BLaER1 treated with 17β-estradiol and CSF1 and Interleukin-3, amounts not matched to agents 10 nM and 100 nM (cell line): Measurements from ENCODE around the gene BMP6.

Source experiments
- H3K27ac ChIP-seq, 11 experiments: shearing (Covaris generic); formaldehyde crosslinking; 2 replicates each; pipeline ENCODE4 v1.8.1; 2022
- H3K27me3 ChIP-seq, 11 experiments: shearing (Covaris generic); formaldehyde crosslinking; 2 replicates each; pipeline ENCODE4 v1.8.1; 2022
- H3K36me3 ChIP-seq, 11 experiments: shearing (Covaris generic); formaldehyde crosslinking; 2 replicates each; pipeline ENCODE4 v1.8.1; 2022
- H3K4me1 ChIP-seq, 10 experiments: shearing (Covaris generic); formaldehyde crosslinking; 2 replicates each; pipeline ENCODE4 v1.8.1; 2022
- H3K4me2 ChIP-seq, 11 experiments: shearing (Covaris generic); formaldehyde crosslinking; 2 replicates each; pipeline ENCODE4 v1.8.1; 2022
- H3K4me3 ChIP-seq, 10 experiments: shearing (Covaris generic); formaldehyde crosslinking; 2 replicates each; pipeline ENCODE4 v1.8.1; 2022
- H3K9ac ChIP-seq, 11 experiments: shearing (Covaris generic); formaldehyde crosslinking; 2 replicates each; pipeline ENCODE4 v1.8.1; 2022
- H3K9me3 ChIP-seq, 11 experiments: shearing (Covaris generic); formaldehyde crosslinking; replicated peaks in 1 of 11; 2 replicates each; pipeline ENCODE4 v1.8.1; 2022
- H4K20me1 ChIP-seq, 11 experiments: shearing (Covaris generic); formaldehyde crosslinking; 2 replicates each; pipeline ENCODE4 v1.8.1; 2022
- Cebpa-rat ChIP-seq, 11 experiments: shearing (Covaris generic); IDR thresholded peaks; 2 replicates each; pipeline ENCODE4 v1.8.1; 2022

Gene BMP6

DNA sequence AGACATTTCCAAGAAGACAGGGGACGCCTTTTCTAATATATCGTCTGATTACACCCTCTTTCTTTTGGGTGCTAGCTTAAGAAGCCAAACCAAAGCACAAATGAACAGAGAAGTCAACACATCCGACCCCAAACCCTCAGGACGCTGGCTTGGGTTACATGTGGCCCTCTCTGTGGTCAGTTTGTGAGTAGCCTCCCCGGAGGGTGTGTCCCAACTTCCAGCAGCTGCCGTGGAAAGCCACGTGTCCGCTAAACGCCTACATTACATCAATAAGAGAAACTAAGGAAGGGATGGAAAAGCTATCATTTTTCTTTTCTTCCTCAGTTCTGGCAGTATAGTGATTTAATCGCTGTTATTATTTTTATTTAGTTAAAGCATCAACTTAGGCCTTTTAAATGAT is 487 bp upstream of the BMP6 start:
- Histone ChIP-seq H3K27ac (no peak overlapping the region), H3K4me3 (peak overlapping the region; percentile 59 to 74 (median 67); a peak in 14 of 20 replicates), H3K9me3 (no peaks in the 10 kb centered on the region), H3K27me3 (peaks cover 74 to 75% (median 74%) of the 10 kb centered on the region in 11 experiments), H3K4me1 (peaks cover 28 to 49% (median 30%) of the 10 kb centered on the region in 10 experiments), H4K20me1 (peaks cover 0 to 35% (median 28%) of the 10 kb centered on the region in 11 experiments; a peak in 19 of 22 replicates), H3K9ac (peak overlapping the region in 1 of 11 experiments; percentile 64; a peak in 1 of 22 replicates), H3K36me3 (no peaks in the 10 kb centered on the region), H3K4me2 (peak overlapping the region; percentile 98 to 100 (median 99))
- no peak for TF ChIP-seq Cebpa-rat (IDR thresholded peaks at IDR 0.05)

- H3K27ac ChIP-seq, result 0 out of 22 replicates have a peak overlapping the region, but pooled peaks of 1 of the 11 experiments have one; percentile 20
- H3K4me1 ChIP-seq, result peaks cover 28 to 61% (median 36%) of the 10 kb centered on the region in 10 experiments
- peaks cover 0 to 35% (median 28%) of the 10 kb centered on the region in 11 experiments; a peak in 19 of 22 replicates for H4K20me1 ChIP-seq
- H3K4me3 ChIP-seq, result peak overlapping the region; percentile 59 to 74 (median 67)
- H3K9me3 ChIP-seq, result no peaks in the 10 kb centered on the region
- no peak for TF ChIP-seq Cebpa-rat (IDR thresholded peaks at IDR 0.05)
- H3K36me3 ChIP-seq, result no peaks in the 10 kb centered on the region
- peaks cover 77 to 86% (median 84%) of the 10 kb centered on the region in 11 experiments for H3K27me3 ChIP-seq
- H3K9ac ChIP-seq, result peak overlapping the region; percentile 33 to 72 (median 62); a peak in 21 of 22 replicates
- H3K4me2 ChIP-seq, result peak overlapping the region; percentile 98 to 100 (median 99)
Observed at GRCh38 chr6:7726416-7727085, 652 bp downstream of the BMP6 start.

GRCh38 chr6:7727086-7727945 is 1.4 kb downstream of the BMP6 start:
- Histone ChIP-seq H3K4me1 (peaks cover 28 to 65% (median 36%) of the 10 kb centered on the region in 10 experiments), H3K9ac (peak overlapping the region; percentile 4 to 72 (median 62); a peak in 21 of 22 replicates), H3K36me3 (no peaks in the 10 kb centered on the region), H3K27ac (peak overlapping the region in 1 of 11 experiments; percentile 20; a peak in 1 of 22 replicates), H3K4me3 (peak overlapping the region; percentile 59 to 74 (median 67)), H4K20me1 (peaks cover 0 to 35% (median 28%) of the 10 kb centered on the region in 11 experiments; a peak in 19 of 22 replicates), H3K4me2 (peak overlapping the region; percentile 98 to 100 (median 99)), H3K27me3 (peaks cover 77 to 91% (median 84%) of the 10 kb centered on the region in 11 experiments), H3K9me3 (no peaks in the 10 kb centered on the region)
- TF ChIP-seq Cebpa-rat (IDR thresholded peaks at IDR 0.05), result no peak

DNA sequence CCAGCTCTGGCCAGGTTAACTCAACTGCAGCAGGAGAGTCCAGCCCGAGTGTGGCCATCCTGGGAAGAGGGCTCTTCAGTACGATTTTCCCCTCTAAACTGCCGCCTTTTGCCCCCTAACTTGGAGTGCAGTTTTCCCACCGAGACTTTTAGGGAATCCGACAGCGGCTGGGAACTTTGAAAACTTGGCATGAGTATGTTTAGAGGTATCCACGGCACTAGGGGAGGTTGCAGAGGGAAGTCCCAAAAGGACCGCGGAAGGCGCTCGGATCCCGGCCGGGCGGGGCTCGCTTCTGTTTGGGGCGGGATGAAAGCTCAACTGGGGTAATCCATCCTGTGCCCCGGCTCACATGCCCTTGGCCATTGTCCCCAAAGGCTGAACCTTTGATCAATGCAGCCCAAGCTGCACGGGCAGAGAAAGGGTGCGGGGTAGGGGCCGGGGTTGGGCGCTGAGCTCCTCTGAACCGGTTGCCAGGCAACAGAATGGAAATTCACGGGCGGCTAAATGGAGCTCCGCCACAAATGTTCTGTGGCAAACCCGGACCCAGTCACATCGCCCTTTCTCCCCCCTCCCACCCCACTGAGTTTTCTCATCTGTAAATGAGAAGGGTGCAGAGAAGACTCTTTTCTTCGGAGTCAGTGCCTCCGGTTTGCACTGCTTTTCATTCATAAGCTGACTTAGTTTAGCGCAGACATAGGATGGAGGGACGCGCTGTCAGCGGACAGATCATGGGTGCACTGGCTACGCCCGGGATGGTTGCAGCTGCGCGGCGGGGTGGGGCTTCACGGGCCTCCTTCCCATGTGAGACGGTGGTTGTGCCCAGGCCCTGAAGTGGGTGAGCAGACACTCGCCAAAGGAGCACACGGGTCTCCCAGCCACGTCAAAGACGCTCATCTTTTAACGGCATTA is 2.3 kb downstream of the BMP6 start:
- H3K4me3 ChIP-seq, result peak overlapping the region; percentile 59 to 74 (median 67)
- H3K4me1 ChIP-seq, result peaks cover 28 to 60% (median 36%) of the 10 kb centered on the region in 10 experiments
- no peaks in the 10 kb centered on the region for H3K36me3 ChIP-seq
- H4K20me1 ChIP-seq, result peaks cover 0 to 35% (median 28%) of the 10 kb centered on the region in 11 experiments; a peak in 19 of 22 replicates
- peak overlapping the region; percentile 98 to 100 (median 99) for H3K4me2 ChIP-seq
- no peaks in the 10 kb centered on the region for H3K9me3 ChIP-seq
- H3K27me3 ChIP-seq, result peaks cover 76 to 96% (median 82%) of the 10 kb centered on the region in 11 experiments
- peak overlapping the region in 9 of 11 experiments; percentile 50 to 72 (median 62); a peak in 15 of 22 replicates for H3K9ac ChIP-seq
- no peak for TF ChIP-seq Cebpa-rat (IDR thresholded peaks at IDR 0.05)
- no peak overlapping the region; a peak in 1 of 22 replicates for H3K27ac ChIP-seq

DNA sequence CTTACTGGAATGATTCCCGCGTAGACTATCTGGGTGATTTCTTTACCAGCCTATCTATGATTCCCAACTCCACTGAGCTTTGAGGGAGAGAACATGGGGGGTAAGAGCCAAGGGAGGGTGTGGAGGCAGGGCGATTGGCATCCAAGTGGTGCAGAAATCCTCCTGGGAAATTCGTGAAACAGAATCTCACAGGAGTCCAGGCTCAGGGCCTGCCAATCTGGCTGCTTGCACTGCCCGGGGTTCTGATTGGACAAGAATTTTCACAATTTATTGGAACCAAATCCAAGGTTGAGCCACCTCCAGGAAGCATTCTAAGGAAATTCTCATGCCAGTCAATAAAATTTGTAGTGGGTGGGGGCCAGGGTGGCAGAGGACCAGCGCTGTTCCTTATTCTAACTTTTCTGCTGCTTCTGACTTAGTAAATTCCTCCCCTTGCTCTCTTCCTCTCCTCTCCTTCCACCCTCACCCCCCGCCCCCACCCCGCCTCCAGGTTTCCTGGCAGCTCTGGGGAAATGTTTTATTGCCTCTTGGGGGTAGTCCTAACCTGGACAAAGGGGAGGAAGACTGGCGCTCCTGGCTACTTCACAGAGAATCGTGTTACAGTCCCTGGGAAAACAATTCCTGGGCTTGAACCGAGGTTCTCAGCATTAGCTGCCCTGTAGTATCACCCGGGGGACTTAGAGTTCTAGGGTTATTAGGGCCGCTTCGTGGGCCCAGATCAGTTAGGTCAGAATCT is 3.1 kb downstream of the BMP6 start:
- no peak overlapping the region for H3K27ac ChIP-seq
- H3K4me3 ChIP-seq, result peak overlapping the region in 9 of 10 experiments; percentile 64 to 74 (median 68); a peak in 16 of 20 replicates
- no peaks in the 10 kb centered on the region for H3K9me3 ChIP-seq
- peak overlapping the region; percentile 98 to 100 (median 99) for H3K4me2 ChIP-seq
- no peak for TF ChIP-seq Cebpa-rat (IDR thresholded peaks at IDR 0.05)
- H4K20me1 ChIP-seq, result peaks cover 0 to 35% (median 28%) of the 10 kb centered on the region in 11 experiments; a peak in 19 of 22 replicates
- no peaks in the 10 kb centered on the region for H3K36me3 ChIP-seq
- 0 out of 22 replicates have a peak overlapping the region, but pooled peaks of 1 of the 11 experiments have one; percentile 56 for H3K9ac ChIP-seq
- peaks cover 68 to 87% (median 74%) of the 10 kb centered on the region in 11 experiments for H3K27me3 ChIP-seq
- peaks cover 28 to 60% (median 36%) of the 10 kb centered on the region in 10 experiments for H3K4me1 ChIP-seq

DNA sequence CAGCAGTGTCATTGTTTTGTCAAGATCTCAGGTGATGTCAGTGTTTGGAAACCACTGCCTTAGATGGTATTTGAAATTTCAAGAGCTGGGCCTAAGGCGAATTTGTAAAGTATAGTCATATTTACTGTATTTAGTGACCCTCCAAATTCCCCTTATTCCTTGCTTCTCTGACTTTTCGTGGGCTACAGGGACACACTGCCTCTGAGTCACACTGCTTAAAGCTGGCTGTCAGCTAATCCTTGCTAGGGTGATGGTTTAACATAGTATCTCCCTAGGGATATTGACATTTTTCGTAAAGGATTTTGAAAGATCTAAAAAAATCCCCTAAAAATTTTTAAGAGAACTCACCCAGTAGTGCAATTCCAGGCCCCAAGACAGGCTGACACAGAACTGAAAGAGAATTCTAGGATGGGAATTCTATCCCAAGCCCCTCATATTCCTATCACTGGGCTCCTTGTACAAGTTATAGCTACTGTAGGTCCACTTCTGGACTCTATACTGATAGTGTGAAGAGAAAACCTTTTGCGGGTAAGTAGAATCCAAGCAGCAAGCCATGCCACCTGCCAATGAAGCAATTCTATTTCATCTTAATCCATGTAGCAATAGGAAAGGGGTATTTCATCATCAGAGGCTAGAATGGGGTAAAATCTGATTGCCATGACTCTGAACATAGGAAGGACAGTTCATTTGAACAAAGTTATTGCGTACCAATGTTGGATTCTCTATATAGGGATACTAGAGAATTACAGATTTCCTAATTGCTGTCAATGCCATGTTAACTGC is 4.3 kb downstream of the BMP6 start:
- H3K9me3 ChIP-seq, result no peaks in the 10 kb centered on the region
- peaks cover 56 to 76% (median 62%) of the 10 kb centered on the region in 11 experiments for H3K27me3 ChIP-seq
- H4K20me1 ChIP-seq, result peaks cover 0 to 34% (median 28%) of the 10 kb centered on the region in 11 experiments; a peak in 19 of 22 replicates
- no peak for TF ChIP-seq Cebpa-rat (IDR thresholded peaks at IDR 0.05)
- peaks cover 28 to 60% (median 36%) of the 10 kb centered on the region in 10 experiments for H3K4me1 ChIP-seq
- peak overlapping the region in 4 of 11 experiments; percentile 29 to 100 (median 65); a peak in 5 of 22 replicates for H3K4me2 ChIP-seq
- no peaks in the 10 kb centered on the region for H3K36me3 ChIP-seq
- H3K27ac ChIP-seq, result no peak overlapping the region
- H3K4me3 ChIP-seq, result no peak overlapping the region
- no peak overlapping the region for H3K9ac ChIP-seq

GRCh38 chr6:7730784-7731227 is 4.9 kb downstream of the BMP6 start:
- Histone ChIP-seq H3K4me2 (peak overlapping the region in 6 of 11 experiments; percentile 9 to 100 (median 58); a peak in 10 of 22 replicates), H3K4me3 (no peak overlapping the region), H3K9me3 (no peaks in the 10 kb centered on the region), H3K27me3 (peaks cover 50 to 69% (median 56%) of the 10 kb centered on the region in 11 experiments), H3K9ac (no peak overlapping the region), H3K4me1 (peaks cover 28 to 60% (median 36%) of the 10 kb centered on the region in 10 experiments), H3K36me3 (no peaks in the 10 kb centered on the region), H4K20me1 (peaks cover 0 to 30% (median 27%) of the 10 kb centered on the region in 11 experiments; a peak in 19 of 22 replicates), H3K27ac (no peak overlapping the region; a peak in 1 of 22 replicates)
- no peak for TF ChIP-seq Cebpa-rat (IDR thresholded peaks at IDR 0.05)
